Measurements from ENCODE around the gene KRTAP19-5. TPM values are rescaled to one million over a fixed set of nuclear protein-coding genes. Genes with fewer than 3 reads are reported as not detected.
"Not testable (repeated sequence)": the region's sequence is repeated elsewhere in the genome, so short reads cannot be mapped to it uniquely, and the experiment has no call there.

Gene KRTAP19-5
- total and polyA plus RNA-seq, 10 donors: not detected

DNA sequence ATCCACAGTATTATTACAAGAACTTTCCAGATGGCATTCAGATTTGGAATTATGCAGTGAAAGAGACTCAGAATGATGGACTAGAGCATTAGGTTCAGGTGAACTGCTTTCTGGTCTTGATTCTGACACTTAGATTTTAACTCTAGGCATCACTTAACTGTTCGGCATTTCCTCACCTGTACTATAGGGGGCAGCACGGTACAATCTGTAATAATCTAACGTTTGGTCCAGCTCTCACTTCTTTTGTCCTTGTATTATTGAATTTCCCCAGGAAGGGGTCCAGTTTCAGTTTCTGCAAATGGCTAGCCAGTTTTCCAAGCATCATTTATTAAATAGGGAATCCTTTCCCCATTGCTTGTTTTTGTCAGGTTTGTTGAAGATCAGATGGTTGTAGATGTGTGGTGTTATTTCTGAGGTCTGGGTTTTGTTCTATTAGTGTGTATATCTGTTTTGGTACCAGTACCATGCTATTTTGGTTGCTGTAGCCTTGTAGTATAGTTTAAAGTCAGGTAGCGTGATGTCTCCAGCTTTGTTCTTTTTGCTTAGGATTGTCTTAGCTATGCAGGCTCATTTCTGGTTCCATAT is 3.8 kb upstream of the KRTAP19-5 start:
- 27 to 35% (median 27%) methylated on average over 4 of the region's 4 CpGs for WGBS, 5 donors

GRCh38 chr21:30497065-30497464 is 4.9 kb downstream of the KRTAP19-5 start, which contains the start of gene KRTAP19-4:
Gene KRTAP19-4 (minus strand): TSS chr21:30497165. CDS start chr21:30497110, 55 bp downstream.
- intact Hi-C loops (cut with DNase I; ENCODE audit: low total_unique reads): no loop called here
- 70 to 83% (median 74%) methylated on average over 4 of the region's 4 CpGs for WGBS, 5 donors
- H3K27me3 ChIP-seq (replicated peaks in 1 of 7): no peaks in the 10 kb centered on the region
- TF ChIP-seq, protein P1, sequence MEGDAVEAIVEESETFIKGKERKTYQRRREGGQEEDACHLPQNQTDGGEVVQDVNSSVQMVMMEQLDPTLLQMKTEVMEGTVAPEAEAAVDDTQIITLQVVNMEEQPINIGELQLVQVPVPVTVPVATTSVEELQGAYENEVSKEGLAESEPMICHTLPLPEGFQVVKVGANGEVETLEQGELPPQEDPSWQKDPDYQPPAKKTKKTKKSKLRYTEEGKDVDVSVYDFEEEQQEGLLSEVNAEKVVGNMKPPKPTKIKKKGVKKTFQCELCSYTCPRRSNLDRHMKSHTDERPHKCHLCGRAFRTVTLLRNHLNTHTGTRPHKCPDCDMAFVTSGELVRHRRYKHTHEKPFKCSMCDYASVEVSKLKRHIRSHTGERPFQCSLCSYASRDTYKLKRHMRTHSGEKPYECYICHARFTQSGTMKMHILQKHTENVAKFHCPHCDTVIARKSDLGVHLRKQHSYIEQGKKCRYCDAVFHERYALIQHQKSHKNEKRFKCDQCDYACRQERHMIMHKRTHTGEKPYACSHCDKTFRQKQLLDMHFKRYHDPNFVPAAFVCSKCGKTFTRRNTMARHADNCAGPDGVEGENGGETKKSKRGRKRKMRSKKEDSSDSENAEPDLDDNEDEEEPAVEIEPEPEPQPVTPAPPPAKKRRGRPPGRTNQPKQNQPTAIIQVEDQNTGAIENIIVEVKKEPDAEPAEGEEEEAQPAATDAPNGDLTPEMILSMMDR (IDR thresholded peaks at IDR 0.05 in 8 of 11, conservative IDR thresholded peaks at IDR 0.05 in 3 of 11): no peak
- TF ChIP-seq POLR2AphosphoS5 (IDR thresholded peaks at IDR 0.05) (no peak), POLR2A (IDR thresholded peaks at IDR 0.05) (no peak)
- no peaks in the 10 kb centered on the region for H3K4me1 ChIP-seq
- H3K4me3 ChIP-seq: no peak within 1 kb of the TSS
- H3K9me3 ChIP-seq: peaks cover 0 to 4% (median 0%) of the 10 kb centered on the region in 8 donors
- no peak within 1 kb of the TSS for H3K27ac ChIP-seq
- no peaks in the 10 kb centered on the region for H3K36me3 ChIP-seq
- no peak for DNase-seq

More for the DNA sequence above, 3.8 kb upstream of the KRTAP19-5 start:
- H3K9me3 ChIP-seq; H3K27me3 ChIP-seq (replicated peaks in 1 of 7); H3K4me3 ChIP-seq; intact Hi-C loops (cut with DNase I; ENCODE audit: low total_unique reads); H3K27ac ChIP-seq; H3K4me1 ChIP-seq; H3K36me3 ChIP-seq; DNase-seq: not testable (repeated sequence)
- TF ChIP-seq, protein P1 (IDR thresholded peaks at IDR 0.05 in 8 of 11, conservative IDR thresholded peaks at IDR 0.05 in 3 of 11): peak in 1 of 11 experiments; percentile 19

DNA sequence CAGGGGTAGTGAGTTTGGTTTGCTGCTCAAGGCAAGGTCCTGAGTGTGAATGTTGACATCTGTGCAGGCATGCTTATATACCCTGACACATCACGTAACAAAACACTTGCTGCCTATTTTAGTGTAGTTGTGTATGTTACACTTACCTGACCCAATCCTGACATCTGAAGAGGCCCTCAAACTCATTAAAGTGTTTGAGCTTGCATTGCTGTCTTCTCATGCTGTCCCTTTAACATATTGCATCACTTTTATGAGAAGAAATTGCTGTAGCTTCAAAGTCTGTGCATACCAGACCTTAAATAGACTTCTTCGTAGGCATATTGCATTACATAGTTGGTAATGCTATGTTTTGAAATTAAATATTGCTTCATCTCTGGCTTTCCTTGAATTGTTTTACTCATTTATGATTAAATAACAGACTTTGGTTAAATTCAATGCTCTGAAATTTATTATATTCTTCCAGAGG is 9.9 kb downstream of the KRTAP19-5 start, which contains the start of gene KRTAP19-3:
Gene KRTAP19-3, minus strand, starts transcription at position 51 of the 466 bp plus-strand sequence. CDS start 56 bp downstream, outside the sequence.
- TF ChIP-seq, protein P1 (IDR thresholded peaks at IDR 0.05 in 8 of 11, conservative IDR thresholded peaks at IDR 0.05 in 3 of 11): no peak
- TF ChIP-seq POLR2AphosphoS5 (IDR thresholded peaks at IDR 0.05): no peak
- no peak for TF ChIP-seq POLR2A (IDR thresholded peaks at IDR 0.05)
- Histone ChIP-seq H3K4me3 (no peak within 1 kb of the TSS), H3K9me3 (peaks cover 0 to 13% (median 2%) of the 10 kb centered on the region in 8 donors), H3K27me3 (replicated peaks in 1 of 7) (no peaks in the 10 kb centered on the region), H3K4me1 (no peaks in the 10 kb centered on the region), H3K36me3 (no peaks in the 10 kb centered on the region), H3K27ac (no peak within 1 kb of the TSS)
- intact Hi-C loops (cut with DNase I; ENCODE audit: low total_unique reads): no loop called here
- DNase-seq: no peak
- WGBS, 5 donors: 66 to 83% (median 80%) methylated on average over 2 of the region's 2 CpGs

DNA sequence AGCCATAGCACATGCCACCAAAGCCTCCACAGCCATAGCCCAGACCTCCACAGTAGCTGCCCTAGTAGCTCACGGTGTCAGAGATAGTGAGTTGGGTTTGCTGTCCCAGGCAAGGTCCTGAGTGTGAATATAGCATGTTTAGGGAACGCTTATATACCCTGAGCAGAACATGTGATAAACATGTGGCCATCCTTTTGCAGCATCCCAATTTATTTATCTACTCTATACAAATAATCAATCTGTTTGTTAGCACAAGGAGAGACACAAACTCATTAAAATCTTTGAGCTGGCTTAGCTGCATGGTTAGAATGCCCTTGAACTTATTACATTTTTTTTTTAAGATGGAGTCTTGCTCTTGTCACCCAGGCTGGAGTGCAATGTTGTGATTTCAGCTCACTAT is 14.6 kb downstream of the KRTAP19-5 start, which contains the start of gene KRTAP19-2:
Gene KRTAP19-2, minus strand, starts transcription at position 101 of the 400 bp plus-strand sequence. Its CDS starts 88 bp downstream, at position 13.
- no peaks in the 10 kb centered on the region for H3K36me3 ChIP-seq
- H3K27ac ChIP-seq: no peak within 1 kb of the TSS
- H3K4me3 ChIP-seq: no peak within 1 kb of the TSS
- H3K27me3 ChIP-seq (replicated peaks in 1 of 7): no peaks in the 10 kb centered on the region
- 80 to 95% (median 86%) methylated on average over 2 of the region's 2 CpGs for WGBS, 5 donors
- no peak for DNase-seq
- intact Hi-C loops (cut with DNase I; ENCODE audit: low total_unique reads): no loop called here
- no peaks in the 10 kb centered on the region for H3K4me1 ChIP-seq
- H3K9me3 ChIP-seq: peaks cover 0 to 36% (median 17%) of the 10 kb centered on the region in 8 donors
- TF ChIP-seq, protein P1 (IDR thresholded peaks at IDR 0.05 in 8 of 11, conservative IDR thresholded peaks at IDR 0.05 in 3 of 11): no peak
- TF ChIP-seq POLR2A (IDR thresholded peaks at IDR 0.05): no peak
- TF ChIP-seq POLR2AphosphoS5 (IDR thresholded peaks at IDR 0.05): no peak

All from spleen (tissue), 11 donors.